Left ventricle myocardium inferior (tissue), 1 donor: ENCODE results near the gene AUTS2. TPM values are rescaled to one million over a fixed set of nuclear protein-coding genes. Genes with fewer than 3 reads are reported as not detected.

Experiments
- DNase-seq: peaks from one replicate; pipeline ENCODE4 v3.0.0-alpha.2; 2020
- H3K27ac ChIP-seq: fragments of 200-600 bp; replicated peaks from 2 replicates; pipeline ENCODE4 v1.8.0; 2021
- H3K27me3 ChIP-seq: fragments of 200-600 bp; 2 replicates; pipeline ENCODE4 v1.8.0; 2021; ENCODE audit warnings: low read depth
- H3K36me3 ChIP-seq: fragments of 200-600 bp; 2 replicates; pipeline ENCODE4 v1.8.0; 2021
- H3K4me1 ChIP-seq: fragments of 200-600 bp; 2 replicates; pipeline ENCODE4 v1.8.0; 2021
- H3K4me3 ChIP-seq: fragments of 200-600 bp; 2 replicates; pipeline ENCODE4 v1.8.0; 2021; ENCODE audit warnings: mild to moderate bottlenecking, moderate library complexity
- H3K9me3 ChIP-seq: fragments of 200-600 bp; replicated peaks from 2 replicates; pipeline ENCODE4 v1.8.0; 2021
- intact Hi-C: fragments of 100-400 bp; cut with micrococcal nuclease; formaldehyde crosslinking; loops from one replicate; pipeline ENCODE4 v1.11.0; 2022
- total RNA-seq: library from RNA; stranded (reverse); fragmentation: NEBNext Ultra II Directional; extraction: Animal tissue kit (Norgen Biotek cat#: 25700); gene quantifications from one replicate; pipeline ENCODE4 v1.2.1, GENCODE V29; 2021
- TF ChIP-seq, protein P1 (sequence below): fragments of 200-600 bp; IDR thresholded peaks from 2 replicates; pipeline ENCODE4 v1.8.0; 2021; ENCODE audit warnings: antibody characterized with exemption, mild to moderate bottlenecking, borderline replicate concordance
- donor health status: DM: no; HTN: yes; CAD: no; lungs with severe emphysema.

The AUTS2 gene
- total RNA-seq, 1 donor from 2014 or later, result 10.5 TPM

DNA sequence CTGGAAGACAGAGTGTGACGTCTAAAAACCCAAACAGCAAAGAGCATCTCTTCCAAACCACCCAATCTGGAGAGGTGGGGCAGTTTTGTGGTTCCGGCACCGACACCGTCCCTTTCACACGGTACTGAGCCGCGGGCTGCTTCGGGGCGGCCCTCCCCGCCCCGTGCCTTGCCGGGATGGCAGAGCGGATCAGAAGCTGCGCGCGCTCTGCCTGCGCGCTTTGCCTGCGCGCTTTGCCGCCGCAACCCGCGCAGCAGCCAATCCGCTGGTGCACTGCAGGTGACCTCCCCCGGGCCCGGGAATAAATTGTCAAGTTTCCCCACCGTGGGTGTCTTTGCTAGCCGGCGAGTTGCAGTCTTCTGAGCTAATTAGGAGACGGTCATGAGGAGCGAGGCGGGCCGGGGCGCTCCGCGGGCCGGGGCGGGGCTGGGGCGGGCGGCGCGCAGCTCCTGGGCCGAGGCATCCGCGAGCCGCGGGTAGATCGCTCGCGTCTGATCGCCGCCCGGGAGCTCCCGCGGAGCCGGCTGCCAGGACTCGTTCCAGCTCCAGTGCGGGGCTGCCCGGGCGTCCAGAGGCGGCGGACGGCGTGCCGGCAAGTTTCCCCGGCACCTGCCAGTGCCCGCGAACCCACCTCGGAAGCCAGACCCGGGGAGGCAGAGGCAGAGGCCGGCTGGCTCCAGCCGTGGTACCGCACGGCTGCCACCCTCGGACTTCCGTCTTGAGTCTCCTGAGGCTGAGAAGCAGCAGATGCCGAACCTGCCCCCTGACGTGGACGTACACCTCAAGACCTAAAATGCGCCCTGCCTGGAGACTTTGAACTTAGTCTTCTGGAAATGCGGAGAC is 997.7 kb downstream of the AUTS2 start:
- no peak for DNase-seq
- peaks cover 5% of the 10 kb centered on the region for H3K36me3 ChIP-seq
- no peak overlapping the region for H3K27ac ChIP-seq
- peak overlapping the region; percentile 59 for H3K4me3 ChIP-seq
- H3K4me1 ChIP-seq, result peaks cover 10% of the 10 kb centered on the region
- TF ChIP-seq, protein P1, sequence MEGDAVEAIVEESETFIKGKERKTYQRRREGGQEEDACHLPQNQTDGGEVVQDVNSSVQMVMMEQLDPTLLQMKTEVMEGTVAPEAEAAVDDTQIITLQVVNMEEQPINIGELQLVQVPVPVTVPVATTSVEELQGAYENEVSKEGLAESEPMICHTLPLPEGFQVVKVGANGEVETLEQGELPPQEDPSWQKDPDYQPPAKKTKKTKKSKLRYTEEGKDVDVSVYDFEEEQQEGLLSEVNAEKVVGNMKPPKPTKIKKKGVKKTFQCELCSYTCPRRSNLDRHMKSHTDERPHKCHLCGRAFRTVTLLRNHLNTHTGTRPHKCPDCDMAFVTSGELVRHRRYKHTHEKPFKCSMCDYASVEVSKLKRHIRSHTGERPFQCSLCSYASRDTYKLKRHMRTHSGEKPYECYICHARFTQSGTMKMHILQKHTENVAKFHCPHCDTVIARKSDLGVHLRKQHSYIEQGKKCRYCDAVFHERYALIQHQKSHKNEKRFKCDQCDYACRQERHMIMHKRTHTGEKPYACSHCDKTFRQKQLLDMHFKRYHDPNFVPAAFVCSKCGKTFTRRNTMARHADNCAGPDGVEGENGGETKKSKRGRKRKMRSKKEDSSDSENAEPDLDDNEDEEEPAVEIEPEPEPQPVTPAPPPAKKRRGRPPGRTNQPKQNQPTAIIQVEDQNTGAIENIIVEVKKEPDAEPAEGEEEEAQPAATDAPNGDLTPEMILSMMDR, result no peak
- intact Hi-C loops, result no loop called here
- peaks cover 41% of the 10 kb centered on the region for H3K27me3 ChIP-seq
- peaks cover 10% of the 10 kb centered on the region for H3K9me3 ChIP-seq

DNA sequence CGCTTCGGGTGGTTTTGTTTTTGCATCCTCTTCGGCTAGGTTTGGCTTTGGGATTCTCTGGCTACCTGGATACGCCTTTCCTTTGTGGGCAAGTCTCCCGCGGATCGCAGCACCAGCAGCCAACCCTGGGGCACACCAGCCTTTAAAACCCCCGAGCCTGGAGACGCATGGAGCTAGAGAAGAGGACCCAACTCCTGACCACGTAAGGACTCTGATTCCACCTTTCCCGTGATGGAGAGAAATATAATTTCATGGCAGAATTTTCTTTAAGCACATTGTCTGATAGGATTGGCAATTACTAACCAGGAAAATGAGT is 998.3 kb downstream of the AUTS2 start:
- H3K27me3 ChIP-seq, result peaks cover 41% of the 10 kb centered on the region
- H3K9me3 ChIP-seq, result peaks cover 16% of the 10 kb centered on the region
- TF ChIP-seq, protein P1, result no peak
- no peak for DNase-seq
- H3K4me3 ChIP-seq, result peak overlapping the region; percentile 59
- H3K4me1 ChIP-seq, result peaks cover 10% of the 10 kb centered on the region
- peaks cover 10% of the 10 kb centered on the region for H3K36me3 ChIP-seq
- intact Hi-C loops, result no loop called here
- no peak overlapping the region for H3K27ac ChIP-seq

DNA sequence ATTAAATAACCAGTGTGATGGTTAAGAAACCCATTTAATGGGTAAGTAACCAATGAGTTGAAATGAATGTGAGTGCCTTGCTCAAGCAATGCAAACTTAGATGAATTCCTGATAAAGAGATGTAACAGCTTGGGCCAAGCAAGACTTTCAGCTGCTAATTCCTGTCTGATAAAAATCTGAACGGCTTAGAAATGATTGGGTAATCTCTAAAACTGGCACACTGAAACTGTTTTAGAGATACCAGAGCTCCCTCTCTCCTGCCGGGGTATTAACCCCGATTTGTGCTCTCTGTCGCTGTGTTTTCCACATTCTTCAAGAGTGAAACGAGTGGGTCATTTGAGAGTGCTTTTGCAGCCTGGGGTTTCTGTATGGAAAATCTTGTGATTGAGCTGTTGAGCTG is 998.8 kb downstream of the AUTS2 start:
- Histone ChIP-seq H3K27me3 (peaks cover 41% of the 10 kb centered on the region), H3K9me3 (peaks cover 17% of the 10 kb centered on the region), H3K4me3 (no peak overlapping the region), H3K36me3 (peaks cover 10% of the 10 kb centered on the region), H3K27ac (no peak overlapping the region), H3K4me1 (peaks cover 10% of the 10 kb centered on the region)
- intact Hi-C loops, result no loop called here
- no peak for DNase-seq
- TF ChIP-seq, protein P1, result no peak

DNA sequence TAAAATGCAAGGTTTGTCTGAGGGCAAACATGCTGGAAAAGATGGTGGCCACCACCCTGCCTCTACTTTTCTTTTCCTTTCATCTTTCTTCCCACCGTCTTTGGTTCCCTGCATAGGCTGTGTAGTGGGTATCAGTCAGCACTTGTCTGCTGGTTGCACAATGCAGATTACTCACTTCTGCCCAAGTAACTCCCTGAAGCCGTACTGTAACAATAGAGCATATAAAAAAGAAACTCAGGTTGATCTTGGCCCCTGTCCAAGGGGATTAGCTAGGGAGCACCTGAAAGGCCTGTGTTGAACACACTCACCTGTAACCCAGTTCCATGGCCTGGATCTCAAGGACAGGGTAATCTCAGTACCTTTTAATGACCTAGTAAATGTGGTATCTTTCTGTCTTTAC is 1000.7 kb downstream of the AUTS2 start:
- TF ChIP-seq, protein P1, result no peak
- peaks cover 11% of the 10 kb centered on the region for H3K36me3 ChIP-seq
- peaks cover 28% of the 10 kb centered on the region for H3K27me3 ChIP-seq
- H3K27ac ChIP-seq, result no peak overlapping the region
- no peak for DNase-seq
- H3K9me3 ChIP-seq, result peaks cover 17% of the 10 kb centered on the region
- intact Hi-C loops, result no loop called here
- peaks cover 10% of the 10 kb centered on the region for H3K4me1 ChIP-seq
- no peak overlapping the region for H3K4me3 ChIP-seq

DNA sequence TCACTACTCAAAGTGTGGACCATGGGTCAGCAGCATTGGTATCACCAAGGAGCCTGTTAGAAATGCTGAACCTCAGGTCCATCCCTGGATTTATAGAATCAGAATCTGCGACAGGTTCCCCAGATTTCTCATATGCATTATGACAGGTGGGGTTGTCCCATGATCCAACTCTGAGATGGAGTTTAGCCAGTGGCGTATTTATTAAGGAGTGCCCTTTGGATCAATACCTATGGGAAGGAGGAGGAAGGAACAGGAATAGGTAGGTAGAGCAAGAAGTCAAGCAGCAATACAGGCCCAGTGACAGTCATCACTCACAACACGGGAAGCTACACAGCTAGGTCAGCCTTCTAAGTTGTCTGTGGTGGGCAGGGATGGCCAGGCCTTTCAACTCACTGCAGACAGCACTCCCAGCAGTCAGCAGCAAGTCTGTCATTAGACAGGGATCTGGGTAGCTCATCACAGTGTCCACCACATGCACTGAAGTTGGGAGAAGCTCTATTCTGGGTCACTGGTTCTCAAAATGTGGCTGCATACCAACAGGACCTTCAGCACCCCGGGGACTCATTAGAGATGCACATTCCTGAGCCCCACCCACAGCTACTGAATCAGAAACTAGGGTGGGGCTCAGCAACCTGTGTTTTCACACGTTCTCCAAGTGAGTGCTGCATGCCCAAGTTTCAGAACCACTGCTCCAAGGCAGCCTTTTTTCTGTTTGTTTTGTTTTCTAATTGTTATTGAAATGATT is 1001.3 kb downstream of the AUTS2 start:
- peaks cover 24% of the 10 kb centered on the region for H3K9me3 ChIP-seq
- H3K27ac ChIP-seq, result no peak overlapping the region
- H3K27me3 ChIP-seq, result peaks cover 22% of the 10 kb centered on the region
- TF ChIP-seq, protein P1, result no peak
- H3K36me3 ChIP-seq, result peaks cover 18% of the 10 kb centered on the region
- H3K4me1 ChIP-seq, result peaks cover 10% of the 10 kb centered on the region
- DNase-seq, result no peak
- no peak overlapping the region for H3K4me3 ChIP-seq
- intact Hi-C loops, result no loop called here
